Nephron (organoid): ENCODE data around the gene CWC27.
A peak's percentile ranks its signal among the peaks of the same experiment; 100 is the strongest.

Source experiments
- H3K27ac Mint-ChIP-seq, 3 experiments: 2 replicates each; pipeline ENCODE4 v1.8.0; 2020; ENCODE audit warnings: mixed read lengths in 3 of 3, mild to moderate bottlenecking in 2 of 3, moderate library complexity in 1 of 3
- H3K27me3 Mint-ChIP-seq: 2 replicates; pipeline ENCODE4 v1.8.0; 2021; ENCODE audit warnings: low read depth, mild to moderate bottlenecking, moderate library complexity, mixed read lengths
- H3K36me3 Mint-ChIP-seq: 2 replicates; pipeline ENCODE4 v1.8.0; 2020; ENCODE audit warnings: low read depth, mixed read lengths
- H3K4me1 Mint-ChIP-seq: 2 replicates; pipeline ENCODE4 v1.8.0; 2020; ENCODE audit warnings: mixed read lengths
- H3K4me3 Mint-ChIP-seq, 3 experiments: 2 replicates each; pipeline ENCODE4 v1.8.0; 2020; ENCODE audit warnings: mild to moderate bottlenecking in 3 of 3, mixed read lengths in 3 of 3, moderate library complexity in 2 of 3
- H3K9me3 Mint-ChIP-seq: 2 replicates; pipeline ENCODE4 v1.8.0; 2020; ENCODE audit warnings: mixed read lengths
- TF ChIP-seq, protein P1 (sequence below), 3 experiments: fragments of 200-600 bp; sonication (generic); IDR thresholded peaks; one replicate each; pipeline ENCODE4 v1.5.0; 2021; ENCODE audit warnings: antibody characterized with exemption in 3 of 3; ENCODE audit not compliant: unreplicated experiment in 3 of 3

The CWC27 gene

DNA sequence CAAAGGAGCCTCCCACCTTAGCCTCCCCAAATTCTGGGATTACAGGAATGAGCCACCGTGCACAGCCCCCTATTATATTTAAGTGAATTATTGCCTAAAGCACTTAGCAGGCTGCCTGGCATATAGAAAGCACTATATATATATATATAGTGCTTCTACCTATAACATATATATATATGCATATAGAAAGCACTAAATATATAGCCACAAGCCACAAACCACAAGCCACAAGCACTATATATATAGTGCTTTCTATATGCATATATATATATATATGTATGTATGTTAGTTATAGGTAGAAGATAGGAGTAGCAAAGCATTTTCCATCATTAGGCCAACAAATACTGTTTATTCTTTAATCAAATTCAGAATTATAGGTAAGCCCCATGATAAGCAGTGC, 185.8 kb downstream of the CWC27 start:
- Mint-ChIP-seq H3K36me3 (peaks cover 3% of the 10 kb centered on the region), H3K27ac (no peak overlapping the region), H3K27me3 (no peaks in the 10 kb centered on the region), H3K4me3 (no peak overlapping the region), H3K4me1 (no peaks in the 10 kb centered on the region), H3K9me3 (no peaks in the 10 kb centered on the region)
- TF ChIP-seq, protein P1, sequence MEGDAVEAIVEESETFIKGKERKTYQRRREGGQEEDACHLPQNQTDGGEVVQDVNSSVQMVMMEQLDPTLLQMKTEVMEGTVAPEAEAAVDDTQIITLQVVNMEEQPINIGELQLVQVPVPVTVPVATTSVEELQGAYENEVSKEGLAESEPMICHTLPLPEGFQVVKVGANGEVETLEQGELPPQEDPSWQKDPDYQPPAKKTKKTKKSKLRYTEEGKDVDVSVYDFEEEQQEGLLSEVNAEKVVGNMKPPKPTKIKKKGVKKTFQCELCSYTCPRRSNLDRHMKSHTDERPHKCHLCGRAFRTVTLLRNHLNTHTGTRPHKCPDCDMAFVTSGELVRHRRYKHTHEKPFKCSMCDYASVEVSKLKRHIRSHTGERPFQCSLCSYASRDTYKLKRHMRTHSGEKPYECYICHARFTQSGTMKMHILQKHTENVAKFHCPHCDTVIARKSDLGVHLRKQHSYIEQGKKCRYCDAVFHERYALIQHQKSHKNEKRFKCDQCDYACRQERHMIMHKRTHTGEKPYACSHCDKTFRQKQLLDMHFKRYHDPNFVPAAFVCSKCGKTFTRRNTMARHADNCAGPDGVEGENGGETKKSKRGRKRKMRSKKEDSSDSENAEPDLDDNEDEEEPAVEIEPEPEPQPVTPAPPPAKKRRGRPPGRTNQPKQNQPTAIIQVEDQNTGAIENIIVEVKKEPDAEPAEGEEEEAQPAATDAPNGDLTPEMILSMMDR (IDR thresholded peaks at IDR 0.05; ENCODE audit: unreplicated experiment in 3 of 3), result no peak

DNA sequence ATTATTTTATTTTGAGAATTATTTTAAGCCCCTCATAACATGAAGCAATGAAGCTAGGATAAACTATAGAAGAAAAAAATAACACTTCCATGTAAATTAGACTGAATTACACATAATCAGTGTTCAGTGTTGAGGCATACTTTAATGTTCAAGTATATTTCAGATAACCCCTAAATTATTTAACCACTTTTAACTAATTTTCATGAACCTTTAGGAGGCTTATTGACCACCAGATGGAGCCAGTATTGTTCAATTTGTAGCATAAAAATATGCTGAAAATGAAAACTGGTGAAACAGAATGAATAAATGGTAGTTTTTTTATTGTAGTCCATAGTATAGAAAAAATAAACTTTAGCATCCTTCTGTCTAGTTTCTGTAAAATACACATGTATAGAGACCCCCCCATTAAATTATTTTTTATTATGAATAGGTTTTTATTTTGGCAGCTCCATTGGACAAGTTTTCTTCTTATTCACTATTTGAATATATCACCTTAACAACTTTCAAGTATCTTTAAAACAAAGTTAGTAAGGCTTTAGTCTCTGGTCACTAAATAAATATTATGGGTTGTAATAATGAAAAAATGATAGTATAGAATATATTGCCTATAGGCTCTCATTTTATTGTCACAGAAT, 190.1 kb downstream of the CWC27 start:
- Mint-ChIP-seq H3K4me3 (no peak overlapping the region), H3K27ac (peak overlapping the region in 1 of 3 experiments; percentile 56), H3K27me3 (no peaks in the 10 kb centered on the region), H3K9me3 (peaks cover 13% of the 10 kb centered on the region), H3K4me1 (no peaks in the 10 kb centered on the region), H3K36me3 (peaks cover 13% of the 10 kb centered on the region)
- TF ChIP-seq, protein P1 (IDR thresholded peaks at IDR 0.05; ENCODE audit: unreplicated experiment in 3 of 3), result peak; percentile 45 to 67 (median 55)

DNA sequence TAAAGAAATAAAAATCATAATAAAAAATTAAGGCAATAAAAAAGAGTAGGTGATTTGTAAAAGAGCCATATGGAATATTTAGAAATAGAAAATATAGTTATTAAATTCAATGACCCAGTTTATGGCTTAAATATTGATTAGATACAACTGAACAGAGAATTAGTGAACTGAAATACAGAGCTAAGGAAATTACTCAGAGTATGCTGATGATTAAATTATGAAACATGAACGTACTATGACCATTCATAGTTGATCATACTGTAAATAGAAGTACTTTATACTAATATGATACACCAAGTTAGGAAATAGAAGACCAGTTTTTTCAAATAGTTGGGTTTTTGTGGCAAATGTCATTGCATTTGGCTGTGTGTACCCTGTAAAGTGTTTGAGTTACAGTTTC, 194.5 kb downstream of the CWC27 start:
- H3K36me3 Mint-ChIP-seq, result peaks cover 13% of the 10 kb centered on the region
- no peak overlapping the region for H3K27ac Mint-ChIP-seq
- H3K4me3 Mint-ChIP-seq, result no peak overlapping the region
- TF ChIP-seq, protein P1 (IDR thresholded peaks at IDR 0.05; ENCODE audit: unreplicated experiment in 3 of 3), result no peak
- H3K9me3 Mint-ChIP-seq, result peaks cover 16% of the 10 kb centered on the region
- no peaks in the 10 kb centered on the region for H3K27me3 Mint-ChIP-seq
- no peaks in the 10 kb centered on the region for H3K4me1 Mint-ChIP-seq

DNA sequence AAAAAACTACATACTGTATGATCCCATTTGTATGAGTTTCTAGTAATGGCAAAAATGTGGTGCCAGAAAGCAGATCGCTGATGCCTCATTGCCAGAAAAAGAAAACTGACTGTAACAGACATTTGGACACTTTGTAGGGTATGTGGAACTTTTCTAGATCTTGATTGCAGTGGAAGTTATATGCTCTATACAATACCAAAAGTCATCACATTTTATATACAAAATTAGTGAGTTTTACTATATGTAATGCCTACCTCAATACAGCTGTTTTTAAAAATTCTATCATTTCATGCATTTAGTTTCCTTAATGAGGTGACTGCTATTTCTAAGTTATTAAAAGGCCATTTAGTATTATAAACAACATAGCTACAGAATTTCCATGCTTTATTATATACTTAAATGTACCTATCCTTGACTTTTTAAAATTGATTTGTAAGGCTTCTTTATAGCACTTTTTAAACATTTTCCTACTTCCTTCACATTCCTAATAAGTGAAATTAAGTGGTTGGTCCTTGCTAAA, 199.9 kb downstream of the CWC27 start:
- TF ChIP-seq, protein P1 (IDR thresholded peaks at IDR 0.05; ENCODE audit: unreplicated experiment in 3 of 3), result no peak
- Mint-ChIP-seq H3K4me3 (no peak overlapping the region), H3K27ac (no peak overlapping the region), H3K9me3 (peaks cover 5% of the 10 kb centered on the region), H3K4me1 (no peaks in the 10 kb centered on the region), H3K27me3 (no peaks in the 10 kb centered on the region), H3K36me3 (peaks cover 23% of the 10 kb centered on the region)

DNA sequence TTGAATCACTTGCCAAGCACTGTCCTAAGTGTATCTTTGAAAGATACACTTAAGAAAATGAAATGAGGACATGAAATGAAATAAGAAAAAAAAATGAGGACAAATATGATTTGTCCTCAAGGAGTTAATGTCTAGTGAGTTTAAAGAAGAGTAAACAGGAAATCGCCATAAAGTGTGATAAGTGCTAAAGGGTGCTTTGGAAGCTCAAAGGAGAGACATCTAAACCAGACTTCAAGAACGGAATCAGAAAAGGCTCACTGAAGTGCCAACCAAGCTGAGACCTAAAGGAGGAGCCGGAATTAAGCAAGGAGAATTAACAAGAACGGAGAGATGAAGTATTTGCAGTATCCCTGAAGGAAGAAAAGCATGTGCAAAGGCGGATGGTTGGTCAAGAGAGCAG, 200.8 kb downstream of the CWC27 start:
- no peaks in the 10 kb centered on the region for H3K27me3 Mint-ChIP-seq
- no peaks in the 10 kb centered on the region for H3K4me1 Mint-ChIP-seq
- no peak overlapping the region for H3K4me3 Mint-ChIP-seq
- peaks cover 29% of the 10 kb centered on the region for H3K36me3 Mint-ChIP-seq
- TF ChIP-seq, protein P1 (IDR thresholded peaks at IDR 0.05; ENCODE audit: unreplicated experiment in 3 of 3), result no peak
- H3K27ac Mint-ChIP-seq, result no peak overlapping the region
- peaks cover 6% of the 10 kb centered on the region for H3K9me3 Mint-ChIP-seq

DNA sequence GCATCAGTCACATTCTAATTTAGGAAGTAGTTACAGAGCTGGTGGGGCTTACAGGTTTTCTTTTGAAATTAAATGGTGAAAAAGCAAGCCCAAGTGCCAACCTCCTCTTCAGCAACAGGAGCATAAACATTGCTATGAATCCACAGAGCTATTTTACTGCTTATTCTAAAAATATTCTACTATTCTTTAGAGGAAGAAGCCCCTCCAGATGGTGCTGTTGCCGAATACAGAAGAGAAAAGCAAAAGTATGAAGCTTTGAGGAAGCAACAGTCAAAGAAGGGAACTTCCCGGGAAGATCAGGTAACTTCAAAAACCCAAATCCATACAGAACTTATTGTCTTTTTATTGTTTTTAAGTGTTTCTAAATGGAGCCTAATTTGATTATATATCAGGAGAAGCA, 202.8 kb downstream of the CWC27 start:
- Mint-ChIP-seq H3K4me1 (no peaks in the 10 kb centered on the region), H3K27me3 (no peaks in the 10 kb centered on the region), H3K4me3 (no peak overlapping the region), H3K27ac (no peak overlapping the region), H3K36me3 (peaks cover 29% of the 10 kb centered on the region), H3K9me3 (peaks cover 3% of the 10 kb centered on the region)
- TF ChIP-seq, protein P1 (IDR thresholded peaks at IDR 0.05; ENCODE audit: unreplicated experiment in 3 of 3), result no peak
